Stimulated activated naive B cell treated with anti-CD40 and anti-IgM and Interleukin-4, amounts not matched to agents 10 μg/mL and 1 μg/mL and 100 μg/mL, for 72 hours (primary cell): Measurements from ENCODE around the gene NEK11.

Source experiments
- ATAC-seq, 2 donors: fragments of 150-1000 bp; cut with Tn5 transposase; replicated peaks; 2 replicates each; pipeline ENCODE4 v1.10.0; 2021; ENCODE audit warnings: moderate library complexity in 1 of 2
- DNase-seq: peaks from one replicate; pipeline ENCODE4 v3.0.0; 2021
- H3K27ac Mint-ChIP-seq: one replicate; pipeline ENCODE4 v1.8.0; 2022; ENCODE audit warnings: mild to moderate bottlenecking, mixed read lengths
- H3K27me3 Mint-ChIP-seq, 2 donors: one replicate each; pipeline ENCODE4 v1.8.0; 2022; ENCODE audit warnings: mixed read lengths in 2 of 2
- H3K36me3 Mint-ChIP-seq, 2 donors: one replicate each; pipeline ENCODE4 v1.8.0; 2022; ENCODE audit warnings: mixed read lengths in 2 of 2, mild to moderate bottlenecking in 1 of 2
- H3K4me1 Mint-ChIP-seq, 2 donors: one replicate each; pipeline ENCODE4 v1.8.0; 2022; ENCODE audit warnings: mixed read lengths in 2 of 2, mild to moderate bottlenecking in 1 of 2
- H3K4me3 Mint-ChIP-seq, 2 donors: one replicate each; pipeline ENCODE4 v1.8.0; 2022; ENCODE audit warnings: mild to moderate bottlenecking in 2 of 2, mixed read lengths in 2 of 2, moderate library complexity in 1 of 2
- H3K9me3 Mint-ChIP-seq, 2 donors: one replicate each; pipeline ENCODE4 v1.8.0; 2022; ENCODE audit warnings: mixed read lengths in 2 of 2, mild to moderate bottlenecking in 1 of 2

NEK11 gene

DNA sequence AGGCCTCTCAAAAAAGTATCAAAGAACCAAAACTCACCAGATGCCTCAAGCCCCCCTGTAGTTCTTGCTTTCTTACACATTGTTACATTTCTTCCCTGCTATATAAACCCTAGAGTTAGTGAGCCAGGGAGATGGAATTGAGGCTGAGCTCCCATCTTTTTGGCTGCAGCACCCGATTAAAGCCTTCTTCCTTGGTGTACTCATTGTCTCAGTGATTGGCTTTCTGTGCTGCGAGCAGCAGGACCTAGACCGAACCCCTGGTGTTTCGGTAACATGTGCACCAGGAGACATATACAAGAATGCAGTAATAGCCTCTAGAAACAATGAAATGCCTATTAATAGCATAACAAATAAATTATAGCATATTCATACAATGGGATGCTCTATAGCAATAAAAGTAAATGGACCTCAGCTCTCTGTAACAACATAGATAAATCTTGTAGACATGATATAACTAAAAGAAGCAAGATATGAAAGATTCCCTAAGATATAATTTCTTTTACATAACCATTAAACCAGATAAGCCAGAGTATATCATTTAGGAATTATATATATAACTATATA lies 174.0 kb downstream of the NEK11 start:
- Mint-ChIP-seq H3K36me3 (peaks cover 0 to 2% of the 10 kb centered on the region in 2 donors), H3K4me3 (no peak overlapping the region), H3K4me1 (no peaks in the 10 kb centered on the region), H3K27me3 (no peaks in the 10 kb centered on the region), H3K9me3 (peaks cover 0 to 14% of the 10 kb centered on the region in 2 donors), H3K27ac (no peak overlapping the region)
- no peak for DNase-seq
- ATAC-seq: no peak

DNA sequence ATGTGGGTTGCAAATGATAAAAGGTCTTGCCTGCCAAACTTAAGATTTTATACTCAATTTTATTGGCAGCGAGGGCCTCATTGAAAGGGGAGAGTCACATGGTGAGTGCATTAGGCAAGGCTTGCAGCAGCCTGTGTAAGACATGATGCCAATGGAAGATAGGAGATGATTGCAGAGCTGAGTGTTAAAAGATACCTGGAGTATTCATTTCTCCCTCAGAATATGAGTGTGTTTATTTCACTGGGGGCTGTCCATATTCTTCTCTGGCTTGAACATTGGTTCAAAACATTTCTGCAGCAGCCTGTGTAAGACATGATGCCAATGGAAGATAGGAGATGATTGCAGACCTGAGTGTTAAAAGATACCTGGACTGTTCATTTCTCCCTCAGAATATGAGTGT lies 189.7 kb downstream of the NEK11 start:
- Mint-ChIP-seq H3K27me3 (peaks cover 4% of the 10 kb centered on the region in 2 donors), H3K4me1 (no peaks in the 10 kb centered on the region), H3K4me3 (no peak overlapping the region), H3K36me3 (no peaks in the 10 kb centered on the region), H3K9me3 (peaks cover 0 to 2% of the 10 kb centered on the region in 2 donors), H3K27ac (no peak overlapping the region)
- peak in 1 of 2 donors; percentile 12 for ATAC-seq
- DNase-seq: no peak

DNA sequence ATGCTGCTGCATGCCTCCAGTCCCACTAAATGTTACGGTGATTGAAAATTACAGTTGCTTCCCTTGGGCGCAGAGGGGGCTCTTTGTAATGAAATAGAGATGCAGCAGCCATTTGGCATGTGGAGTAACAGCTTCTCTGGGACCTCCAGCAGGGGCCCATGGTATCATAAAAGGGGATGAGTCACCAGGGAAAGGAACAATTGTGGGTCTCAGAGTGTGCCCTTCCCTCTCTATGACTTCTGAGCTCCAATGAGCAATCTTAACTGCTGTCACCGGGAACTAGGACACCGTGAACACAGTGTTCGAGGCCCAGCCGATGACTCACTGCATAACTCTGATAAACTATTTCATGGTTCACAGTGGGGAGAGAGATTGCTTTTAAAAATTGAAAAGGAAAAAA lies 190.1 kb downstream of the NEK11 start:
- Mint-ChIP-seq H3K27ac (no peak overlapping the region), H3K9me3 (no peaks in the 10 kb centered on the region), H3K27me3 (peaks cover 0 to 4% of the 10 kb centered on the region in 2 donors), H3K4me1 (no peaks in the 10 kb centered on the region), H3K36me3 (no peaks in the 10 kb centered on the region), H3K4me3 (no peak overlapping the region)
- DNase-seq (no peak), ATAC-seq (no peak)

DNA sequence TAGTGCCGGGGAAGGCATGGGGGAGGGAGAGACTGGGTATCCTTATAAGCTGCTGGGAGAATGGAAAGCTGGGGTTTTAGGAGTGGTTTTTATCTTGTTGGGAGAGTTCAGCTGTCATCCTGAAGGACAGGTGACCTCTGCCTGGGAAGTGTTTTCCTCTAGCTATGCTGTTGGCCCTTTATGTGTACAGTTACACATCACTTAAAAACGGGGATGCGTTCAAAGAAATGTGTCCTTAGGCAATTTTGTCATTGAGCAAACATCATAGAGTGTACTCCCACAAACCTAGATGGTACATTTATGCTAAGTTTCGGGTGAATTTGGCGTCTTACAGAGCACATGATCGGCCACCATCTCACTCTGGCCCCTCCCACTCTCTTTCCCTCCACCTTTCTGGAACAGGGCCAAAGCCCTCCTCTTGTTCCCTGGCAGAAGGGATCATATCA lies 190.6 kb downstream of the NEK11 start:
- H3K9me3 Mint-ChIP-seq: no peaks in the 10 kb centered on the region
- no peak for DNase-seq
- no peaks in the 10 kb centered on the region for H3K36me3 Mint-ChIP-seq
- no peaks in the 10 kb centered on the region for H3K4me1 Mint-ChIP-seq
- no peak overlapping the region for H3K4me3 Mint-ChIP-seq
- no peak overlapping the region for H3K27ac Mint-ChIP-seq
- peaks cover 0 to 4% of the 10 kb centered on the region in 2 donors for H3K27me3 Mint-ChIP-seq
- ATAC-seq: no peak

DNA sequence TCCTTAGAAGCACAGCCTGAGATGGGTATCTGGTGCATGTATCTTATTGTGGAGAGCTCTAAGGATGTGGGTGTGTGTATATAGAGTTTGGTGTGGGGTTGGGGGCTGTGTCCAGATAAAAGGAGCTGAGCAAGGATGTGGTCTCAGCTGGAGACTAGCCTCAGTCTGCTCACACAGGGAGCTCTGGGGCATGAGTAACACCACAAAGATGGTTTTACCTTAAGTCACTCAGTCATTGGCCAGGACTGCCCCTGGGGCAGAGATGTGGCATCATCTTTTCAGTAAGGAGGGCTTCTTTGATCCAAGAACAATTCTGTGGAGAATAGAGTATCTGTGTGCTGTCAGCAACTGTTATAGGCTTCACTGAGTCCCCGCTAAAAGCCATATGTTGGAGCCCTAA lies 191.5 kb downstream of the NEK11 start:
- no peaks in the 10 kb centered on the region for H3K9me3 Mint-ChIP-seq
- ATAC-seq (no peak), DNase-seq (no peak)
- H3K27ac Mint-ChIP-seq: no peak overlapping the region
- H3K4me3 Mint-ChIP-seq: no peak overlapping the region
- no peaks in the 10 kb centered on the region for H3K4me1 Mint-ChIP-seq
- peaks cover 0 to 4% of the 10 kb centered on the region in 2 donors for H3K27me3 Mint-ChIP-seq
- H3K36me3 Mint-ChIP-seq: no peaks in the 10 kb centered on the region

DNA sequence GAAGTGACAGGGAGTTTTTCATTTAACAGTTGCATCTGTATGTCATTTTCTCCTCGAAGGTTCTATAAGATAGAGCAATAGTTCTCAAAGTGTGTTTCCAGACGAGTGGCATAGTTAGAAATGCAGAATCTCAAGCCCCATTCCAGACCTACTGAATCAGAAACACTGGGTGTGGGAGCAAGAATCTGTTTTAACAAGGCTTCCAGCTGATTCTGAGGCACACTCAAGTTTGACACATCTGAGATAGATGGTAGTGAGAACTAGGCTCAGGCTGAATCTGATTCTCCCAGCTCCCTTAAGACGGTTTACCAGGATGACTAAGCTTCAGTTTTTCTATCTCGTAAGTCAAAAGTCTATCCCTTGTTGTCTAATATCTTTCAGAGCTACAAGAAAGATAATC lies 195.1 kb downstream of the NEK11 start:
- no peak overlapping the region for H3K27ac Mint-ChIP-seq
- ATAC-seq: no peak

DNA sequence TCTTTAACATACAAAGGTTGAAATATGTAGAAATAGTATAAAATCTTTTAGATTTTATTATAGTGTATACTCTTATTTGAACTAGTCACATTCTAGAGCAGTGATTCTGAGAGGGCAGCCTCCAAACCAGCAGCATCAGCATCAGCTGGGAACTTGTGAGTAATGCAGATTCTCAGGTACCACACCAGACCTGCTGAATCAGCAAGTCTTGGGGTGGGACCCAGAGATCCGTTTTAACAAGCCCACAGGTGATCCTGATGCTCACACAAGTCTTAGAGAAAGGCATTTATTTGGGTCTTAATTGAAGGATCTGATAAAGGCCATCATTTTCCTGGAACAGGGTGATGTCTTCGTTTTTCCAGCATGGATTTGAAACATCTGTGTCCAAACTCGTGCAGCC lies 195.9 kb downstream of the NEK11 start:
- no peak for DNase-seq
- H3K27ac Mint-ChIP-seq: no peak overlapping the region
- H3K27me3 Mint-ChIP-seq: peaks cover 0 to 10% of the 10 kb centered on the region in 2 donors
- H3K36me3 Mint-ChIP-seq: no peaks in the 10 kb centered on the region
- no peaks in the 10 kb centered on the region for H3K9me3 Mint-ChIP-seq
- H3K4me3 Mint-ChIP-seq: no peak overlapping the region
- no peak for ATAC-seq
- no peaks in the 10 kb centered on the region for H3K4me1 Mint-ChIP-seq

More for the DNA sequence above, 195.1 kb downstream of the NEK11 start:
- H3K36me3 Mint-ChIP-seq: no peaks in the 10 kb centered on the region
- H3K27me3 Mint-ChIP-seq: peaks cover 0 to 10% of the 10 kb centered on the region in 2 donors
- H3K4me3 Mint-ChIP-seq: no peak overlapping the region
- H3K4me1 Mint-ChIP-seq: no peaks in the 10 kb centered on the region
- DNase-seq: no peak
- no peaks in the 10 kb centered on the region for H3K9me3 Mint-ChIP-seq

DNA sequence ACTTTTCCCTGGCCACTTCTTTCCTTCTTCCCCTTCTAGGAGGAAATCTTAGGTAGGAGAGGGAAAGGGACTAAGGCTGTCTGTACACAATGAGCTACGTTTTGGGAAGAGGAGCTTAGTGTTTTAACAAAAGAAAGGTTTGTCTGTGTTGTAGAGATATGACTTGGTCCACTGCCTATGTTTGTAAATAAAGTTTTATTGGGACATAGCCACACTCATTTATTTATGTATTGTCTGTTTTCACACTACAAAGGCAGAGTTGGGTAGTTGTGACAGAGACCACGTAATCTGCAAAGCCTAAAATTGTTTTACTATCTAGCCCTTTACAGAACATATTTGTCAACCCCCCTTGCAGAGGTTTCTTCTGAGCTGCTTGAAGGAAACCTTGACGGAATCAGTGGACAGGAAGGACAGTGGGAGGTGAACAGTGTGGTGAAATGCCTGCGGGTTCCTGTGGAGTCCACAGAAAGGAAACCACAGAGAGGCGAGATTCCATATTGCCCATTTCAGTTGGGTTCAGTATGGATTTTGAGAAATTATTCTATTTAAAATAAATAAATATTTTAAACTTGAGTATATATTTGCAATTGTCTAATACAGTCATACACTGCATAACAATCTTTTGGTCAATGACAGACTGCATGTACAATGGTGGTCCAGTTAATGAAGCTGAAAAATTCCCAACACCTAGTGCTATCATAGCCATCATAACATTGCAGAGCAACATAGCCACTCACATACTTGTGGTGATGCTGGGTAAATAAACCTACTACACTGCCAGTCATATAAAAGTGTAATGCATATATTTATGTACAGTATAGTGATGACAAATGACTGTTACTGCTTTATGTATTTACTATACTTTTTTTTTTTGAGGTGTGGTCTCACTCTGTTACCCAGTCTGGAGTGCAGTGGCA lies 197.0 kb downstream of the NEK11 start:
- no peak overlapping the region for H3K4me3 Mint-ChIP-seq
- H3K36me3 Mint-ChIP-seq: no peaks in the 10 kb centered on the region
- ATAC-seq (no peak), DNase-seq (no peak)
- no peaks in the 10 kb centered on the region for H3K4me1 Mint-ChIP-seq
- H3K27ac Mint-ChIP-seq: no peak overlapping the region
- H3K9me3 Mint-ChIP-seq: no peaks in the 10 kb centered on the region
- H3K27me3 Mint-ChIP-seq: peaks cover 0 to 6% of the 10 kb centered on the region in 2 donors

DNA sequence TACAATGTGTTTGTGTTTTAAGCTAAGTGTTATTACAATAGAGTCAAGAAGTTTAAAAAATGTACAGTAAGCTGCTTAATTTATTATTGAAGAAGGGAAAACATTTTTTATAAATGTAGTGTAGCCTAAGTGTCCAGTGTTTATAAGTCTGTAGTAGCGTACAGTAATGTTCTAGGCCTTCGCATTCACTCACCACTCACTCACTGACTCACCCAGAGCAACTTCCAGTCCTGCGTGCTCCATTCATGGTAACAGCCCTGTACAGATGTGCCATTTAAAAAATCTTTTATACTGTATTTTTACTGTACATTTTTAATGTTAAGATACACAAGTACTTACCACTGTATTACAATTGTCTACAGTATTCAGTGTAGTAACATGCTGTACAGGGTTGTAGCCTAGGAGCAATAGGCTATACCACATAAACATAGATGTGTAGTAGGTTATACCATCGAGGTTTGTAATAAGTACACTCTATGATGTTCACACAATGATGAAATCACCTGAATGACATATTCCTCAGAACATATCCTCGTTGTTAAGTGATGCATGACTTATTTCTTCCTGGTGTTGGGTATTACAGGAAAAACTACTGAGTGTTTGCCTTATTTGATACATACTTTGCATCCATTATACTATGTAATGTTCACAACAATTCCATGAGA lies 198.3 kb downstream of the NEK11 start:
- Mint-ChIP-seq H3K27me3 (peaks cover 0 to 6% of the 10 kb centered on the region in 2 donors), H3K27ac (no peak overlapping the region), H3K4me1 (no peaks in the 10 kb centered on the region), H3K9me3 (no peaks in the 10 kb centered on the region), H3K36me3 (no peaks in the 10 kb centered on the region), H3K4me3 (no peak overlapping the region)
- DNase-seq (no peak), ATAC-seq (no peak)

DNA sequence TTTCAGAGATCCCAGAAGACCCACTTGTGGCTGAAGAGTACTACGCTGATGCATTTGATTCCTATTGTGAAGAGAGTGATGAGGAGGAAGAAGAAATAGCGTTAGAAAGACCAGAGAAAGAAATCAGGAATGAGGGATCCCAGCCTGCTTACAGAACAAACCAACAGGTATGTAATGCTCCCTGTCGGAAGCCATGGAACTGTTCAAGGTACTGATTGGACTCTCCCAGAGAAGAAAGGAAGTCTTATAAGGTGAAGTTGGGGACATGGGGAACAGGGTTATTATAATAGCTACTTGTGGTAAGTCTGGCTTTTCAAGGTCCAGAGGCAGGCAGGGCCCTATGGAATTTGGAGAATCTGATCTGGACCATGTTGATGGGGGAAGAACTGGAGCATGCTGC lies 201.8 kb downstream of the NEK11 start:
- no peak overlapping the region for H3K4me3 Mint-ChIP-seq
- no peaks in the 10 kb centered on the region for H3K36me3 Mint-ChIP-seq
- H3K4me1 Mint-ChIP-seq: no peaks in the 10 kb centered on the region
- ATAC-seq (no peak), DNase-seq (no peak)
- no peaks in the 10 kb centered on the region for H3K9me3 Mint-ChIP-seq
- H3K27me3 Mint-ChIP-seq: peaks cover 0 to 6% of the 10 kb centered on the region in 2 donors
- no peak overlapping the region for H3K27ac Mint-ChIP-seq

DNA sequence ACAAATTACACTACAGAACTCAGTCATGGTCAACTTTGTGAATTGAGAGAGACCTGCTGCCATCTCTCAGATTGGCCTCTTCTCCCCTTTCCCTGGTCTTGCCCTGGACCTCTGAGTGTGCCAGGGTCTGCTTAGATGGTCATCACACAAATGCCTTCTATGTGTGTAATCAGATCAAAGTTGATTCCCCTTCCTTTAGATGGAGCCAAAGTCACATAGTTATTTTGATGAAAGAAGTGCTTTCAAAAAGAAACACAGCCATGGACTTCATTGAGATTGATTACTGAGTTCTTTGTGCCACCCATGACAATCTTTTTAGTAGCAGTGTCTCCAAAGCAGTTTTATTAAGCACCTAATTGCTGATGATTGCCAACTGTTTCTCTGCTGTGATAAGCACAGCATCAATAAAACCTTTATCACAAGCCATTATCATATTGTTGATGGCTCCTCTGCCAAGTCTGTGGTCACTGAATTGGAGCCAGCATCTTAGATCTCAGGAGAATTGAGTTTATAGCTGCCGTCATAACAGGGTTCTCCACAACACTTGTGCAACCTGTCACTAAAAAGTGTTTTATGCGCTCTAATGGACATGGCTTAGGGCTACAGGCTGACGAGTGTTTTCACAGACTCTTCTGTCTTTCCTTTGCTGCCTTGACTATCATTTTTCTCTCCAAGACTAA lies 205.2 kb downstream of the NEK11 start:
- no peak for DNase-seq
- Mint-ChIP-seq H3K36me3 (no peaks in the 10 kb centered on the region), H3K4me3 (no peak overlapping the region), H3K27ac (no peak overlapping the region), H3K27me3 (no peaks in the 10 kb centered on the region), H3K9me3 (no peaks in the 10 kb centered on the region), H3K4me1 (no peaks in the 10 kb centered on the region)
- no peak for ATAC-seq

DNA sequence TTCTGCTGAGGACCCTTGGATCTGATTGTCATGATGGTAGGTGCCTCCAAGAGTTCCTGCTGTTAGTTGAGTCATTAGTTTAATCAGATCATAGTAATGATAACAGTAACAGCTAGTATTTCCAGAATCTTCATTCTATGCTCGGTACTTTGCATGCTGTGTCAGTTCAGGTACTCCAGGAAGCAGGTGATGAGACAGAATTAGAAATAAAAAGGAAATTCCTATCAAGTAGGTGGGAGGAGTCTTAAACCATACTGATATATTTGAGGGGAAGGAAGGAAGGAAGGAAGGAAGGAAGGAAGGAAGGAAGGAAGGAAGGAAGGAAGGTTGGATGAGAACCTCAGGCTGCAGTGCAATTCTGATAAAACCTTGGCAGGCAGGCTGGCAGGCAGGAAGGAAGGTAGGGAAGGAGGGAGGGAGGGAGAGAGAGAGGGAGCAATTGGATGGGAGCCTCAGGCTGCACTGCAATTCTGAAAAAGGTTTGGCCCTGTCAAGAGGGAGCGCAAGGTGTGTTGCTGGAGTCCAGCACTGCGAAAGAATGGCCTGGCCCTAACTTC lies 206.1 kb downstream of the NEK11 start:
- no peak overlapping the region for H3K4me3 Mint-ChIP-seq
- no peak overlapping the region for H3K27ac Mint-ChIP-seq
- ATAC-seq: no peak
- DNase-seq: no peak
- no peaks in the 10 kb centered on the region for H3K27me3 Mint-ChIP-seq
- H3K4me1 Mint-ChIP-seq: no peaks in the 10 kb centered on the region
- no peaks in the 10 kb centered on the region for H3K9me3 Mint-ChIP-seq
- no peaks in the 10 kb centered on the region for H3K36me3 Mint-ChIP-seq

DNA sequence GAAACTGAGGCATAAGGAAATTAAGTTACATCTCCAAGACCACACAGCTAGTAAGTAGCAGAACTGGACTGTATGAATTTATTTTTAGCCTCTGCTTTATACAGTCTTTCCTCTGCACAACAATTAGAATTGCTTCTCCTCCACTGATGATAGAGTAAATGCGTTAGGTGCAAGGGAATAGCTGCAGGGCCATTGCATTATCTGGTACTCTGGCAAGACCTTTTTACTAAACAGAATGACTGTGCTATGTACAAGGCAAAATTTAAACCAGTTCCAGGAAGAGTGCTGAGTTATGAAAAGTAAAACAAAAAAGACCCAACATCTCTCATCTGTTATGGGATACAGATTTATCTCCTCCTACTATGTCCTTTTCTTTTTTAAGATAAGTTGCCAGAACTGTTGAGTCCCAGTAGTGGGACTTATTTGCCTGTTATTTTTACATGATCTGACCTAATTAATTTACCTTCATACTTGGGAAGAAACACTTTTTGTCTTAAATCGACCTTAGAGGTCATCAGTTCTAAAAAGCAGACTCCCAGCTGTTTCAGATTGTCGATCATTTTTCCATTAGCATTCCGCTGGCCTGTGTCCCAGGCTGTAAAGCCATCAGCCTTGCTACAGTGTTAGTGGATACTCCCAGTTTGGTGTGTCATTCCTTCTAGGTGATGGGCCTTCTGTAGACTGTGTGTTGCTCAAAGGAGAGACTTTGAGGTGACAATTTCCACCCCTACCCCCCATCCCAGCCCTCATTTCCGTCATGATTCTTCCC lies 207.4 kb downstream of the NEK11 start:
- DNase-seq (no peak), ATAC-seq (no peak)
- Mint-ChIP-seq H3K9me3 (no peaks in the 10 kb centered on the region), H3K4me3 (no peak overlapping the region), H3K27me3 (no peaks in the 10 kb centered on the region), H3K36me3 (no peaks in the 10 kb centered on the region), H3K4me1 (no peaks in the 10 kb centered on the region), H3K27ac (no peak overlapping the region)
